HepG2 (cell line): ENCODE measurements around the gene CADM4. TPM values are rescaled to one million over a fixed set of nuclear protein-coding genes. Genes with fewer than 3 reads are reported as not detected.

Source experiments
- AKNA ChIP-seq: sonication (generic); formaldehyde crosslinking; IDR thresholded peaks from 2 replicates; pipeline ENCODE4 v1.4.0; 2020; ENCODE audit warnings: missing genetic modification reagents, borderline replicate concordance
- DNMT3B ChIP-seq: conservative IDR thresholded peaks from 2 replicates; pipeline ENCODE4 v1.6.1; 2016; ENCODE audit warnings: missing biosample characterization, control low read depth
- FOXJ3 ChIP-seq: sonication (generic); formaldehyde crosslinking; IDR thresholded peaks from 2 replicates; pipeline ENCODE4 v1.4.0; 2020; ENCODE audit warnings: missing genetic modification reagents, mild to moderate bottlenecking, borderline replicate concordance
- FOXK1 ChIP-seq: sonication (generic); formaldehyde crosslinking; IDR thresholded peaks from 2 replicates; pipeline ENCODE4 v1.4.0; 2020; ENCODE audit warnings: low read depth, missing genetic modification reagents, borderline replicate concordance
- GATA4 ChIP-seq: sonication (generic); IDR thresholded peaks from 2 replicates; pipeline ENCODE4 v1.6.1; 2016; ENCODE audit warnings: antibody characterized with exemption, low read depth, borderline replicate concordance
- HMG20A ChIP-seq: IDR thresholded peaks from 2 replicates; pipeline ENCODE4 v1.6.1; 2016; ENCODE audit warnings: borderline replicate concordance
- IKZF4 ChIP-seq: sonication (generic); formaldehyde crosslinking; IDR thresholded peaks from 2 replicates; pipeline ENCODE4 v1.5.1; 2020; ENCODE audit warnings: borderline replicate concordance, mild to moderate bottlenecking, low read depth, missing genetic modification reagents; ENCODE audit errors: not compliant biosample characterization
- KAT2B ChIP-seq: fragments of 150-350 bp; IDR thresholded peaks from 2 replicates; pipeline ENCODE4 v1.6.1; 2014; ENCODE audit warnings: low read depth, low read length, borderline replicate concordance
- NR2F6 ChIP-seq, 2 experiments: IDR thresholded peaks; 2 replicates each; pipeline ENCODE4 v1.6.1; 2016; ENCODE audit warnings: antibody characterized with exemption in 1 of 2, mild to moderate bottlenecking in 1 of 2
- RARA ChIP-seq: IDR thresholded peaks from 2 replicates; pipeline ENCODE4 v1.6.1; 2016; ENCODE audit warnings: missing genetic modification reagents, missing compliant biosample characterization
- RNF2 ChIP-seq: fragments of 450-650 bp; conservative IDR thresholded peaks from 2 replicates; pipeline ENCODE4 v1.6.1; 2016; ENCODE audit warnings: low read depth
- SALL1 ChIP-seq: sonication (generic); formaldehyde crosslinking; IDR thresholded peaks from 2 replicates; pipeline ENCODE4 v1.8.0; 2022; ENCODE audit warnings: mild to moderate bottlenecking, missing genetic modification reagents
- ZBTB2 ChIP-seq: sonication (generic); formaldehyde crosslinking; IDR thresholded peaks from 2 replicates; pipeline ENCODE4 v1.8.0; 2022; ENCODE audit warnings: low read depth, missing genetic modification reagents
- ZFP90 ChIP-seq: sonication (generic); formaldehyde crosslinking; IDR thresholded peaks from 2 replicates; pipeline ENCODE4 v1.8.0; 2022; ENCODE audit warnings: missing genetic modification reagents, mild to moderate bottlenecking, inconsistent platforms, borderline replicate concordance
- ZMYM3 ChIP-seq: sonication (generic); formaldehyde crosslinking; IDR thresholded peaks from 2 replicates; pipeline ENCODE4 v1.5.1; 2020; ENCODE audit warnings: mild to moderate bottlenecking, missing genetic modification reagents
- ZNF12 ChIP-seq: sonication (generic); formaldehyde crosslinking; IDR thresholded peaks from 2 replicates; pipeline ENCODE4 v1.5.0; 2020; ENCODE audit warnings: missing genetic modification reagents
- ZNF510 ChIP-seq: sonication (generic); formaldehyde crosslinking; IDR thresholded peaks from 2 replicates; pipeline ENCODE4 v1.4.0; 2020; ENCODE audit warnings: low read depth, mild to moderate bottlenecking, missing genetic modification reagents
- ZNF768 ChIP-seq: sonication (generic); formaldehyde crosslinking; IDR thresholded peaks from 2 replicates; pipeline ENCODE4 v1.4.0; 2020; ENCODE audit warnings: missing genetic modification reagents
- polyA plus RNA-seq, 8 experiments: library from polyadenylated mRNA; depleted of rRNA in 3 of 8; stranded (reverse) in 7 of 8; unstranded in 1 of 8; fragments of >200 nt; fragmentation: Illumina TruSeq in 4 of 8; extraction: Trizol in 4 of 8; gene quantifications; 2 replicates each; pipeline versions ENCODE4 v1.2.1 to v1.2.3, GENCODE V29; 2011 to 2016; ENCODE audit warnings: low read depth in 4 of 8, missing spikeins in 1 of 8, mixed read lengths in 1 of 8; ENCODE audit not compliant: insufficient read depth in 1 of 8
- total RNA-seq, 5 experiments: library from RNA; depleted of rRNA; stranded (reverse); fragments of >200 nt; fragmentation: Illumina TruSeq; extraction: Trizol; gene quantifications; 2 replicates each; pipeline ENCODE4 v1.2.3, GENCODE V29; 2016; ENCODE audit warnings: low read depth in 1 of 5
- TF ChIP-seq, protein P1 (sequence below): sonication (generic); formaldehyde crosslinking; IDR thresholded peaks from 2 replicates; pipeline ENCODE4 v1.8.0; 2022; ENCODE audit warnings: missing genetic modification reagents, mild to moderate bottlenecking, borderline replicate concordance
- TF ChIP-seq, protein P2 (sequence below): sonication (generic); formaldehyde crosslinking; IDR thresholded peaks from 2 replicates; pipeline ENCODE4 v1.5.0; 2020; ENCODE audit warnings: missing genetic modification reagents, mild to moderate bottlenecking, borderline replicate concordance

The CADM4 gene
- total and polyA plus RNA-seq, 2 of the 13 experiments (the other 11 are each of a cell fraction or from before 2014, with no cell fraction given) = 8.5 to 16.0 TPM

DNA sequence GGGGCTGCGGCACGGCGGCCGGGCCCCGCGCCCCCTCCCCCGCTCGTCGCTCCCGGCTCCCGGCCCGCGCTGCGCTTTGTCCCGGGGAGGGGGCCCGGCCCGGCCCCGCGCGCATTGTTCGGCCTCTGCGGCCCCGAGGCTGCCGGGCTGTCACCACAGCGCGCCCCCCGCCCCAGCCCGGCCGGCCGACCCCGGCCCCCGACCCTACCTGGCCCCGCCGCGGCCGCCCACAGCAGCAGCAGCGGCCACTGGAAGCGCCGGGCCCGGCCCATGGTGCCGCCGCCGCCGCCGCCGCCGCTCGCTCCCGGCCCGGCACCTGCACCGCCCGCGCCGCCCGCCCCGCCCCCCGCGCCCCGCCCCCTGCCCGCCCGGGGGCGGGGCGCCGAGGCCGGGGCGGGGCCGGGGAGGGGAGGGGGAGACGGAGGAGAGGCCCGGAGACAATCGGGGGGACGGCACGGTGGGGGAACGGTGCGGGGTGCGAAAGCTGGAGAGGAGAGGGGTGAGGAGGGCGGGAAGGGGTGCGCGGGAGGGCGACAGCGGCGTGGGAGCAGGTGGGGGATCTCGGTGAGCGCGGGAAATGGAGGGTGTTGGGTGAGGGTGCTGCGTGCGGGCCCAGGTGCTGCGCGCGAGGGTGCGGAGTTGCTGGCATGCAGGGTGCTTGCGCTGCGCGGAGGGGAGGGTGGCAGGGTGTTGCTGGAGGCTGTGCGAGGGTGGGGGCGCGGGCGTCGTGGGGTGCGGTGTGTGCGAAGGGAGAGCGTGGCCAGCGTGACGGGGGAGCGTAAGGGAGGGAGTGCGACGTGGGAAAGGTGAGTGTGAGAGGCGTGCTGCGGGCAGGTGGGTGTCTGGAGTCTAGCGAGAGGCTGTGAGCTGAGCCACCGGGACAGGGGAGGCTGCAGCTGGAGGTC, at the start of gene CADM4 (continued):
- 0 out of 2 replicates have a peak, but pooled peaks have one; percentile 46 for TF ChIP-seq ZBTB2
- TF ChIP-seq IKZF4 (CRISPR knock-in tag) = peak; percentile 49
- no peak for TF ChIP-seq RARA (CRISPR knock-in tag)
- TF ChIP-seq DNMT3B (CRISPR knock-in tag) = no peak
- TF ChIP-seq, protein P1, sequence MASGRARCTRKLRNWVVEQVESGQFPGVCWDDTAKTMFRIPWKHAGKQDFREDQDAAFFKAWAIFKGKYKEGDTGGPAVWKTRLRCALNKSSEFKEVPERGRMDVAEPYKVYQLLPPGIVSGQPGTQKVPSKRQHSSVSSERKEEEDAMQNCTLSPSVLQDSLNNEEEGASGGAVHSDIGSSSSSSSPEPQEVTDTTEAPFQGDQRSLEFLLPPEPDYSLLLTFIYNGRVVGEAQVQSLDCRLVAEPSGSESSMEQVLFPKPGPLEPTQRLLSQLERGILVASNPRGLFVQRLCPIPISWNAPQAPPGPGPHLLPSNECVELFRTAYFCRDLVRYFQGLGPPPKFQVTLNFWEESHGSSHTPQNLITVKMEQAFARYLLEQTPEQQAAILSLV (CRISPR knock-in tag) = peak; percentile 55; the same call in 1 of the 2 replicates
- 0 out of 2 replicates have a peak, but pooled peaks have one; percentile 33 for TF ChIP-seq RNF2
- TF ChIP-seq KAT2B = no peak
- TF ChIP-seq ZNF510 (CRISPR knock-in tag) = no peak
- TF ChIP-seq SALL1 (CRISPR knock-in tag) = peak; percentile 44
- TF ChIP-seq AKNA = no peak
- no peak for TF ChIP-seq FOXK1
- TF ChIP-seq FOXJ3 (CRISPR knock-in tag) = no peak
- peak; percentile 40; the same call in 1 of the 2 replicates for TF ChIP-seq ZNF768 (CRISPR knock-in tag)
- TF ChIP-seq GATA4 = no peak
- no peak for TF ChIP-seq ZNF12 (CRISPR knock-in tag)
- TF ChIP-seq HMG20A = no peak
- TF ChIP-seq NR2F6 (IDR thresholded peaks at IDR 0.05) = no peak
- no peak for TF ChIP-seq NR2F6 (CRISPR knock-in tag; IDR thresholded peaks at IDR 0.05)
- no peak for TF ChIP-seq ZFP90 (CRISPR knock-in tag)
- TF ChIP-seq, protein P2, sequence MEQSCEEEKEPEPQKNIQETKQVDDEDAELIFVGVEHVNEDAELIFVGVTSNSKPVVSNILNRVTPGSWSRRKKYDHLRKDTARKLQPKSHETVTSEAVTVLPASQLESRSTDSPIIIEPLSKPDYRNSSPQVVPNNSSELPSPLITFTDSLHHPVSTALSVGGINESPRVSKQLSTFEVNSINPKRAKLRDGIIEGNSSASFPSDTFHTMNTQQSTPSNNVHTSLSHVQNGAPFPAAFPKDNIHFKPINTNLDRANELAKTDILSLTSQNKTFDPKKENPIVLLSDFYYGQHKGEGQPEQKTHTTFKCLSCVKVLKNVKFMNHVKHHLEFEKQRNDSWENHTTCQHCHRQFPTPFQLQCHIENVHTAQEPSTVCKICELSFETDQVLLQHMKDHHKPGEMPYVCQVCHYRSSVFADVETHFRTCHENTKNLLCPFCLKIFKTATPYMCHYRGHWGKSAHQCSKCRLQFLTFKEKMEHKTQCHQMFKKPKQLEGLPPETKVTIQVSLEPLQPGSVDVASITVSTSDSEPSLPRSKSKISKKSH (CRISPR knock-in tag) = peak; percentile 57; the same call in 1 of the 2 replicates
- 0 out of 2 replicates have a peak, but pooled peaks have one; percentile 17 for TF ChIP-seq ZMYM3 (CRISPR knock-in tag)
